Medulla oblongata (tissue), 1 donor: ENCODE data around the gene SSH2.
"Not testable (repeated sequence)": the region's sequence is repeated elsewhere in the genome, so short reads cannot be mapped to it uniquely, and the experiment has no call there.

Source experiments
- DNase-seq: peaks from one replicate; pipeline ENCODE4 v3.0.0-alpha.2; 2015; ENCODE audit errors: extremely low spot score

Gene SSH2

GRCh38 chr17:29874358-29874757, 55.7 kb downstream of the SSH2 start:
- DNase-seq, result not testable (repeated sequence)

DNA sequence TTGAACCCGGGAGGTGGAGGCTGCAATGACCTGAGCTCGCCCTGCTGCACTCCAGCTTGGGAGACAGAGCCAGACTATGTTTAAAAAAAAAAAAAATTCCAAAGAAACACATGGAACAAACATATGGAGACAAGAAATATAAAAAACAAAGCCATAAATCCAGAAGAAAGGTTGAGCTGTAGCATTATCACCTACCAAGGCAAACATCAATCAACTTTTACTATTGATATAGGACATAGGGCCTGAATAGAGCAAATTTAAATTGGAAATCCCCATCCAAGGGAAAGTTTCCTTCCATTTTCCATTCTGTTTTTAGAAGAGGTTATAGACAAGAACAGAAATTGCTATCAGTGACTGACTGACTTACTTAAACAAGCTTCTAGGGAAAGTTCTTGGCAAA, 56.6 kb downstream of the SSH2 start:
- no peak for DNase-seq

DNA sequence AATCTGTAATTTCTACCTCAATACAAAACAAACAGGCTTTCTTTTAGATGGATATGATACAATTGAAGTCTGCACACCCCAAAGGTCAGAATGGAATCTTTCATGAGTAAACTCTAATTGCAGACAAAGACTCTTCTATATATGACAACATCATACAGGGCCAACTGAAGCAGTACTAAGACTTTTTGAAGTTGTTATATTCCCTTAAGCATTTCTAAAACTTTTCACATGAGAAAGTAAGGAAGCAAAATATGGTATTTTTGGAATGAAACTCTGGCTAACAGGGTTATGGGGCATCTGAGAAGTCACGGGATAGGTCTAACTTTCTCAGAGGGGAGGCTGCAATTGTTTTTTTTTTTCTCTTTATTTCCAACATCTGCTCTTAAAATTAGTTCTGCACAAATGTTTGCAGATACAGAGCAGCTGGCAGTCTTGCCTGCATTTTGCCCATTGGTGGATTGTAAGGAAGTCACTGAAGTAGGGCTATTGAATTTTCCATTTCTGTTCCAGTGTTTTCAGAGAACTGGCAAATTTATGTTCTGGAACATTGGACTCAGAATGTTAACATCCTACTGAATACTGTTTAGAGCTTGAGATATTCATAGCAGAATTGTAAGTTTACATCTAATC, 59.1 kb downstream of the SSH2 start:
- peak; percentile 63 for DNase-seq

DNA sequence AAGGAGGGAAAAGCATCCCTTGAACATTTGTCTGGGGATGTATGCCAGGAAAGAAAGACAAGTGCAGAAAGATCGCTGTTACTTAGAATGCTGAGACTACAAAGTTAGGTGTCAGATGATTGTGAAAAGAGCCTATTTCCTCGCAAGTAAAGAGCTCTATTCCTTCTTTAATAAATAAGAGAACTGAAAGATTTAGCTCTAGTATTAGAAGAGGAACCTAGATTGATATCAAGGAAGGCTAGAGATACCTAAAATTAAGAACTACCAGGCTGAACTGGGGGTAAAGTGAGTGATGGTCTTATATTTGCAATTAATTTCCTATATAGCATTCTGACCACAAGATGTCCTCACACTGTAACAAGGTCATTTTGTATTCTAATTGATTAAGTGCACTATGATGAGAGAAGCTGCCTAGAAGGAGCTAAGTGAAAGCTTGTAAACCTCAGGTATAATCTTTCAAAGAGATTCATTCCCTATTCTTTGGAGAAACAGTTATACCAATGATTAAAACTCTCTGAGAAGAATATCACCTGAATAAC, 62.3 kb downstream of the SSH2 start:
- peak; percentile 41 for DNase-seq

- no peak for DNase-seq
These were observed 63.2 kb downstream of the SSH2 start for GRCh38 chr17:29866746-29867404.

DNA sequence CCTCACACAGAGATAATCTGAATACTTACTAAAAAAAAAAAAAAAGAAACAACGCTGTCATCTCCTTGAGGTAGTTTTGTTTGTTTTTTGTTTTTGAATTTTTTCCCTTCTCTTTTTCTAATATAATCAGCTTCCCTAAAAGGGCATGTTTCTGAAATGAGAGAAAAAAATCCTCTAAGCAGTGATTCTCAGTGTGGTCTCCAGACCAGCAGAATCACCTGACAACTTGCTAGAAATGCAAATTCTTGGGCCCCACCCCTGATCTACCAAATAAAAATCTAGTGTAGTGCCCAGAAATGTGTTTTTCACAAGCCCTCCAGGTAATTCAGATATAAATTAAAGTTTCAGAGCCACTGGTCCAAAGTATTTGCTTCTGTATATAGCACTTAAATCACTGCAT, 65.4 kb downstream of the SSH2 start:
- DNase-seq, result no peak

GRCh38 chr17:29864123-29864522, 65.9 kb downstream of the SSH2 start:
- not testable (repeated sequence) for DNase-seq

DNA sequence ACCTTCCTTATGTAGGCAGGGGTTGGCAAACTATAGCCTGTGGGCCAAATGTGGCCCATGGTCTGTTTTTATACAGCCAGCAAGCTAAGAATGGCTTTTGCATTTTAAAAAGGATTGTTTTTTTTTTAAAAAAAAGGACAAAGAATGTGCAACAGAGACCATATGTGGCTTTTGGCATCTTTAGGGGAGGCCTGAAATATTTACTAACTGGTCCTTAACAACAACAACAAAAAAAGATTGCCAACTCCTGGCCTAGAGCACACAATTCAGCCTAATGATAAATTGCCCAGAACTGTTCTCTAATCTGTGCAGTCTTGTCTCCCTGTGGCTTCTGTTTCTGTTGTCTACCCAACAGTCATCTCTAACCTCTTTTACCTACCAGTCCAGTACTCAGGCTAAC, 67.1 kb downstream of the SSH2 start:
- DNase-seq, result no peak

GRCh38 chr17:29862127-29862526, 67.9 kb downstream of the SSH2 start:
- DNase-seq, result no peak

GRCh38 chr17:29859445-29859844, 70.6 kb downstream of the SSH2 start:
- not testable (repeated sequence) for DNase-seq

DNA sequence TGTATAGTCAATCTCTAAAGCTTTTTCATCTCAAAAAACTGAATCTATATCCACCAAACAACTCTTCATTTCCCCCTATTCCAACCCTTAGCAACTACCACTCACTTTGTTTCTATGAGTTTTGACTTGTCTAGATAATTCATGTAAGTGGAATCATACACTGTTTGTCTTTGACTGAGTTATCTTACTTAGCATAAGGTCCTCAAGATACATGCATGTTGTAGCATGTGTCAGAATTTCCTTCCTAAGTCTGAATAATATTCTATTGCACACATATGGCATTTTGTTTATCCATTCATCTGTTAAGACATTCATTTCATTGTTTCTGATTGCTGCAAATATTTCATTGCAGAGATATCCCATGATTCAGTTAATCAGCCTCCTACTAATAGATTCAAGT, 72.2 kb downstream of the SSH2 start:
- no peak for DNase-seq

GRCh38 chr17:29857105-29857504, 72.9 kb downstream of the SSH2 start:
- not testable (repeated sequence) for DNase-seq

- no peak for DNase-seq
These were observed 74.3 kb downstream of the SSH2 start for GRCh38 chr17:29855686-29856085.

- no peak for DNase-seq
These were observed 81.3 kb downstream of the SSH2 start for GRCh38 chr17:29848737-29849136.

- DNase-seq, result peak; percentile 52
These were observed 82.3 kb downstream of the SSH2 start for GRCh38 chr17:29847527-29848400.

GRCh38 chr17:29847118-29847517, 82.9 kb downstream of the SSH2 start:
- DNase-seq, result no peak

- DNase-seq, result no peak
These were observed 83.7 kb downstream of the SSH2 start for GRCh38 chr17:29846298-29846697.

DNA sequence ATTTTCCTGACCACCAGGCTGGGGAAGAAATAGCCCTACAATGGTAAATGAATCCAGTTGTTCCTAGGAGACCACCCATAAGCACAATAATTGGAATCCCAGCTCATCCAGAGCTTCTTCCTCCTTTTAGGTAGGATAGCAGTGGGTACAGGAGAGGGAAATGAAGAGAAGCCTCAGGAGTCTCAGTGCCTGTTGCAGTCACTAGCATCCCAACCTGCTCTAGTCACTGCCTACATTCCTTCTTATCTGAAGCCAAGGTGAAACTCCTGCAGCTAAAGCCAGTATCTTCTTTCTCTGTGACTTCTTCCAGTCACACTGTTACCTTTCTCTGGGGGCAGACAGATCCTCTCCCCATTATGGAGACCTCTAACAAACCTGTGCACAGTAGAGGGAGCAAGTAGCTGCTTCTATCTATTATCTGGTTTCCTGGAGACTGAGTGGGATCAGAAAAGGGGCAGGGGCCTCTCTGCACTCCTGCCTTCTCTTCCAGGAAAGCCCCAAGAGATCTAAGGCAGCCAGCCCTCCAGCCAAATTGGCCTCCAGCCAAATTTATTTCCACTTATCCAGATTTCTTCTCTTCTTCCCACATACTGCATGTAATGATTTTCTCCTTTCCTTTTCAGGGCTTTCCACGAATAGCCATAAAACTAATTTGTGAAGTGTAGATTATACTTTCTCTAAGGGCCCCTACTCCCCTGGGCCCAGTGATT, 85.5 kb downstream of the SSH2 start:
- DNase-seq, result no peak

DNA sequence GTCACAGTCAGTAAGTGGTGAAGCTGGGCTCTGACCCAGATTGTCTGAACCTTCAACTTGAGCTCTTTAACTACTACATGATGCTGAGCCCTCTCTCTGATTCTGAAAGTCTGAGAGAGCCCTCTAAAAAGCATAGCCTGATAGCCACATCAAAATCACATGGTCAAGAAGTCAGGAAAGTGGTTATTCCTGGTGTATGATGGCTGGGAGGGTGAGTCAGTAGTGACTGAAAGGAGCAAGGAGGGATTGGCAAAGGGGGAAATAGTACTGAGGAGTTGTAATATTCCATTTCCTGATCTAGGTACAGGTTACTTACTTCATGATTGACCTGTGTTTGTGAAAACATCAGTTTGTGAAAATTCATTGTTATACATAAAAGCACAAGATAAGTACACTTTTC, 89.1 kb downstream of the SSH2 start:
- no peak for DNase-seq

DNA sequence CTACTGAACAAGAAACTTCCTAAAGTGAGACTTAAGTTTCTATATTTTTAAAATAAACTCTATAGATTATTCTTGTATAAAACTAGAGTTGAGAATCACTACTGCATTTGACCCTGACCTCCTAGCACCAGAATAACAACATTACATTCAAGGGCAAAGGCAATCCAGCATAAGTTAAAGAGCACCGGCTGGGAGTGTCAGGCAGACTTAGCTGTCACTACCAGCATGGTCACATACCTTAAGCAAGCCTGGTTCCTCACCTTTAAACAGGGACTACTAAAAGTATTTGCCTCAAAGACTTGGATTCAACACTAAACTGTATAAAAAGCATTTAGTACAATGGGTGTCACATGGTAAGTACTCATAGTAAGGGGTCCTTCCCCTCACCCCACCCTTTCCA, 90.4 kb downstream of the SSH2 start:
- no peak for DNase-seq

GRCh38 chr17:29838961-29839360, 91.1 kb downstream of the SSH2 start:
- no peak for DNase-seq

DNA sequence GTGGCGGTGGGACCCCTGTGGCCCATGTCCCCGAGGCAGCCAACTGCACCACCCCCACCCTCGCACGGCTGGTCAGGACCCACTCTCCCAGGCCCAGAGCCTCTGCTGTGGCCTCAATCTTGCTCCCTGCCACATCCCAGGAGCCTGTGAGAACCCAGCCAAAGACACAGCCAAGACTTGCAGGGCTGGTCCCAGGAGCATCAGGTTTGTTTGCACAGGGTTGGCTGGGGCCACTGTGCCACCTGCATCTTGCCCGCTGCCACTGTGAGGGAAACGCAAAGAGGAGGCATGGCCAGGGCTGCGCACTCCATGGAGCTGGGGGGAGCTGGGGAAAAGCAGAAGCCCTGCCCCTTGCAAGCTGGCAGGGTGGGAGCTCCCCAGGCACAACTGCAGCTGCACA, 92.5 kb downstream of the SSH2 start:
- no peak for DNase-seq
